ENCODE data around the gene GOSR2. TPM values are rescaled to one million over a fixed set of nuclear protein-coding genes. Genes with fewer than 3 reads are reported as not detected.

The GOSR2 gene
- total RNA-seq (2014; rRNA removed; shearing (Covaris generic); ENCODE audit: low replicate concordance): 43.2 and 48.2 TPM in 2 replicates

- in situ Hi-C loops (cut with HindIII; ENCODE audit: low pct_unique_long_range_greater_than_20kb, low sequenced_read_pairs): no loop called here
- peak; percentile 97 for DNase-seq (ENCODE audit: low read depth)
Measured at GRCh38 chr17:46922804-46923635, at the start of gene GOSR2. TSS of gene GOSR2 (plus strand) at chr17:46923160. CDS start at chr17:46923193, 33 bp downstream.

- in situ Hi-C loops (cut with HindIII; ENCODE audit: low pct_unique_long_range_greater_than_20kb, low sequenced_read_pairs): no loop called here
Measured at GRCh38 chr17:46873941-46874645, 48.9 kb upstream of the GOSR2 start.

DNA sequence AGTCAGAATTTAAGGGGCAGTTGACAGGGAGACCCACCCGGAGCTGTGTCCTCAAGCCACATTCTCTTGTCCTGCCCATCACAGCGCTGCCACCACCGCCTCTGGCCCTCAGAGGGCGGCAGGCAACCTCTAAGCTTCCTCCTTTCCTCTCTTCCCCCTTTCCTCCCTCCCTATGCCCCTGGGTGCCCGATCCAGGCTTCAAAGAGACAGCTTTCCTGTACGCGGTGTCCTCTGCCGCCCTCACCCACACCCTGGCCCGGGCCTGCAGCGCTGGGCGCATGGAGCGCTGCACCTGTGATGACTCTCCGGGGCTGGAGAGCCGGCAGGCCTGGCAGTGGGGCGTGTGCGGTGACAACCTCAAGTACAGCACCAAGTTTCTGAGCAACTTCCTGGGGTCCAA lies 48.1 kb upstream of the GOSR2 start:
- DNase-seq (ENCODE audit: low read depth): no peak
- in situ Hi-C loops (cut with HindIII; ENCODE audit: low pct_unique_long_range_greater_than_20kb, low sequenced_read_pairs): no loop called here

More at GRCh38 chr17:46873941-46874645, 48.9 kb upstream of the GOSR2 start:
- no peak for DNase-seq (ENCODE audit: low read depth)

GRCh38 chr17:46875849-46876352 lies 47.1 kb upstream of the GOSR2 start:
- in situ Hi-C loops (cut with HindIII; ENCODE audit: low pct_unique_long_range_greater_than_20kb, low sequenced_read_pairs): no loop called here
- DNase-seq (ENCODE audit: low read depth): no peak

DNA sequence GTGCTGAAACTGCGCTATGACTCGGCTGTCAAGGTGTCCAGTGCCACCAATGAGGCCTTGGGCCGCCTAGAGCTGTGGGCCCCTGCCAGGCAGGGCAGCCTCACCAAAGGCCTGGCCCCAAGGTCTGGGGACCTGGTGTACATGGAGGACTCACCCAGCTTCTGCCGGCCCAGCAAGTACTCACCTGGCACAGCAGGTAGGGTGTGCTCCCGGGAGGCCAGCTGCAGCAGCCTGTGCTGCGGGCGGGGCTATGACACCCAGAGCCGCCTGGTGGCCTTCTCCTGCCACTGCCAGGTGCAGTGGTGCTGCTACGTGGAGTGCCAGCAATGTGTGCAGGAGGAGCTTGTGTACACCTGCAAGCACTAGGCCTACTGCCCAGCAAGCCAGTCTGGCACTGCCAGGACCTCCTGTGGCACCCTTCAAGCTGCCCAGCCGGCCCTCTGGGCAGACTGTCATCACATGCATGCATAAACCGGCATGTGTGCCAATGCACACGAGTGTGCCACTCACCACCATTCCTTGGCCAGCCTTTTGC lies 46.5 kb upstream of the GOSR2 start:
- in situ Hi-C loops (cut with HindIII; ENCODE audit: low pct_unique_long_range_greater_than_20kb, low sequenced_read_pairs): no loop called here
- no peak for DNase-seq (ENCODE audit: low read depth)

DNA sequence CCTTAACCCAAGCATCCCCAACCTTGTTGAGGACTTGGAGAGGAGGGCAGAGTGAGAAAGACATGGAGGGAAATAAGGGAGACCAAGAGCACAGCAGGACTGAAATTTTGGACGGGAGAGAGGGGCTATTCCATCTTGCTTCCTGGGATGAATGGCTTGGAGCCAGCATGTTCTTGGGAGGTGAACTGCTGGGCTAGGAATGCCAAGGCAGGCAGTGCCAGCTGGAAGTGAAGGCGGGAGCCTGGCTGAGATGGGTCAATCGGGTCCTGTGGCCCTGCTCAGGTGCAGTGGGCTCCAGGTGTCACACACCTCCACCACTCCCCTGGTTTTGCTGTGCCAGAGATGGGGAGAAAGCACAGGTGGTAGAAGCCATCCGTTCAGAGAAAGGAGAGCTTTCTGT lies 46.0 kb upstream of the GOSR2 start:
- no peak for DNase-seq (ENCODE audit: low read depth)
- in situ Hi-C loops (cut with HindIII; ENCODE audit: low pct_unique_long_range_greater_than_20kb, low sequenced_read_pairs): no loop called here

GRCh38 chr17:46877466-46877865 lies 45.5 kb upstream of the GOSR2 start:
- DNase-seq (ENCODE audit: low read depth): no peak
- in situ Hi-C loops (cut with HindIII; ENCODE audit: low pct_unique_long_range_greater_than_20kb, low sequenced_read_pairs): no loop called here

- no peak for DNase-seq (ENCODE audit: low read depth)
- in situ Hi-C loops (cut with HindIII; ENCODE audit: low pct_unique_long_range_greater_than_20kb, low sequenced_read_pairs): no loop called here
Measured at GRCh38 chr17:46878055-46878454, 44.9 kb upstream of the GOSR2 start.

DNA sequence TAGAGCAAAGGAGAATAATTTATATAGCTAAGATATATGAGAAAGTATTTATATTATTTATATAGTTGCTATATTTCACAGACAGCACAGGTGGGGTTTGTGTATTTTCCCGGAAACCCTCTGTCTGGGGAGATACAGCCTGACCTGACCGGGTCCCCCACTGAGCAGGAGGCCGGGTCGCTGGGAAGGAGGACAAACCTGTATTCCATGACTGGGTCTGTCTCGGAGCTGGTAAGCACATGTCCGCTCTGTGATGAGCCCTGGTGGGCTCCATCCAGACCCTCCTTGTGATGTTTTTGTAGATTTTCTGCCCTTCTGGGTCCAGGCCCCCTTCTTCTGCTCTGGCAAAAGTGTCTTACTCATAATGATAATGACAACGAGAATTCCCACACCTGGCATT lies 43.9 kb upstream of the GOSR2 start:
- in situ Hi-C loops (cut with HindIII; ENCODE audit: low pct_unique_long_range_greater_than_20kb, low sequenced_read_pairs): no loop called here
- DNase-seq (ENCODE audit: low read depth): no peak

DNA sequence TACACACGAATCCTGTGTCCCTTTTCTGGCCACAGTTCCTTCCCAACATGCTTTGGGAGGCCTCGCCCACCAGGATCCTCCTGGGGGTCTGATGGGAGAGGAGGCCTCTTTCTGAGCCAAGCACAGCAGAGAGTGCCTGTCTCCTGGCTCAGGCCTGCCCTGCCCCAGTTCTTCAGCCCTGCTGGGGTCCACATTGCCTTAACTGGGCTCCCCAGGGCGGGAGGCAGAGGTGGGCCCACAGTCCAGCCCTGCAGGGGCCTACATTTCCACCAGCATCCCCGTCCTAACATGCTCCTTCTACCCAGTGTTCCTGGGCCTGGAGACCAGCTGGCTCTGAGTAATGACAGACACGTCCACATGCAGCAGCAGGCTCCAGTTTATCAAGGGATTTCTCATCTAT lies 41.9 kb upstream of the GOSR2 start:
- in situ Hi-C loops (cut with HindIII; ENCODE audit: low pct_unique_long_range_greater_than_20kb, low sequenced_read_pairs): no loop called here
- no peak for DNase-seq (ENCODE audit: low read depth)

GRCh38 chr17:46882666-46883065 lies 40.3 kb upstream of the GOSR2 start:
- no peak for DNase-seq (ENCODE audit: low read depth)
- in situ Hi-C loops (cut with HindIII; ENCODE audit: low pct_unique_long_range_greater_than_20kb, low sequenced_read_pairs): no loop called here

DNA sequence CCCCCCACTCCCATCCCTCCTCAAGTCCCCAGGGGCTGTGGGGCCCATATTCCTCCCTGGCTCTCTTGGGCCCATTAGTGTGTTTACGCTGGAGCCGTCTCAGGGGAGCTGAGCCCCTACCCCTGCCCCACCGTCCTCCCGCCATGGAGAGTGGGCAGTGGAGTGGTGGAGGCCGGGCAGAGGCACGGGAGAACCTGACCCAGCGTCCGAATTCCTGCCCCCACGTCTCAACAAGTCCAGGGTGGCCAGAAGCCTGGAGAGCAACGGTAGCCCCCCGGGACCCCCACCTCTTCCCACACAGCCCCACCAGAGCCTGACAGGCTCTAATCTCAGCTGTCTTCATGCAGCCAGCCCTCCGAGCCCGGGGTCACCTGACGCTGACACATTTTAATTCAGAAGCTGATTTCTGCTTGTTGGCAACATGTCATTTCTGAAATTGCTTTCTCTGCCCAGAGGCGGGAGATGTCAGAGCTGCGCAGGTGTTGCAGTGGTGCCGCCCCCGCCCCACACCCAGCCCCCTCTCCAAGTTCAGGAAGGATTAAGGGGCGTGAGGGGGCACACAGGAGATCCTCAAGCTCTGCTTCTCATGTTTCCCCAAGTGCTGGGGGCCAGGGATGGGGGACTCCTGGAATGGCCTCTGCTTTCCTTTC lies 39.0 kb upstream of the GOSR2 start:
- in situ Hi-C loops (cut with HindIII; ENCODE audit: low pct_unique_long_range_greater_than_20kb, low sequenced_read_pairs): no loop called here
- DNase-seq (ENCODE audit: low read depth): no peak

GRCh38 chr17:46884552-46884951 lies 38.4 kb upstream of the GOSR2 start:
- no peak for DNase-seq (ENCODE audit: low read depth)
- in situ Hi-C loops (cut with HindIII; ENCODE audit: low pct_unique_long_range_greater_than_20kb, low sequenced_read_pairs): no loop called here

DNA sequence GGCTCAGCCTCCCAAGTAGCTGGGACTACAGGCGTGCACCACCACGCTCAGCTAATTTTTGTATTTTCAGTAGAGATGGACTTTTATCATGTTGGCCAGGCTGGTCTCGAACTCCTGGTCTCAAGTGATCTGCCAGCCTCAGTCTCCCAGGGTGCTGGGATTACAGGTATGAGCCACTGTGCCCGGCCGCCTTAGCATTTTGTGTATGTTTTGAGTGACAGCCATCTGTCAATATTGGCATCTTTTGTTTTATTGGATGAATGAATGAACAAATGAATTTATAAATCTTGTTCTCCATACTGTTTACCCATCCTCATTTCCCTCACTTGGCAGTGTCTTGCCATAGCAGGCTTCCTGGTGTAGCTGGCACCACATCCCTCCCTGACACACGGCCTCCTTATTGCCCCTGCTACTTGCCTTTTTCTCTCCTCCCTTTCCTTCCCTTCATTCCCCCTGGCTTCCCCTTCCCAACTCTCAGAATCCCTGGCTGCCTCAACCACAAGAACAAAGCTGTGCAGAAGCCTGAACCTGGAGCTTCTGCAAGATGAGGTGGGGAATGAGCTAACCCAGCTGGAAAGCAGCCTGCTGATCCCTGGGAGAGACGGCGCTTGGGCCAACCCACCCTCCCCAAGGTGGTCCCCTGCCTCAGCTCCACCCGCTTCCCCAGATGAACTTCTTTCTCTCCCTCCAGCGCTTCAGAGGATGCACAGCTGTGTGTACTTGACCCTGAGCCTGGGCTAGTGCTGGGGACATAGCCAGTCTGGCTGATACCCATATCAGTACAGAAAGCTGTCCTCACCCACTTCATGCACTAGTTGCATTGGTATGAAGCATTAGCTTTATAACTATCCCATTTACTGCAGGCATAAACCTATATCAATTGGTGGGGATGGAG lies 37.3 kb upstream of the GOSR2 start:
- DNase-seq (ENCODE audit: low read depth): no peak
- in situ Hi-C loops (cut with HindIII; ENCODE audit: low pct_unique_long_range_greater_than_20kb, low sequenced_read_pairs): no loop called here

- in situ Hi-C loops (cut with HindIII; ENCODE audit: low pct_unique_long_range_greater_than_20kb, low sequenced_read_pairs): no loop called here
- DNase-seq (ENCODE audit: low read depth): no peak
Measured at GRCh38 chr17:46886310-46886663, 36.7 kb upstream of the GOSR2 start.

- in situ Hi-C loops (cut with HindIII; ENCODE audit: low pct_unique_long_range_greater_than_20kb, low sequenced_read_pairs): no loop called here
- DNase-seq (ENCODE audit: low read depth): no peak
Measured at GRCh38 chr17:46887717-46888116, 35.2 kb upstream of the GOSR2 start.

- DNase-seq (ENCODE audit: low read depth): no peak
- in situ Hi-C loops (cut with HindIII; ENCODE audit: low pct_unique_long_range_greater_than_20kb, low sequenced_read_pairs): no loop called here
Measured at GRCh38 chr17:46888727-46889126, 34.2 kb upstream of the GOSR2 start.

DNA sequence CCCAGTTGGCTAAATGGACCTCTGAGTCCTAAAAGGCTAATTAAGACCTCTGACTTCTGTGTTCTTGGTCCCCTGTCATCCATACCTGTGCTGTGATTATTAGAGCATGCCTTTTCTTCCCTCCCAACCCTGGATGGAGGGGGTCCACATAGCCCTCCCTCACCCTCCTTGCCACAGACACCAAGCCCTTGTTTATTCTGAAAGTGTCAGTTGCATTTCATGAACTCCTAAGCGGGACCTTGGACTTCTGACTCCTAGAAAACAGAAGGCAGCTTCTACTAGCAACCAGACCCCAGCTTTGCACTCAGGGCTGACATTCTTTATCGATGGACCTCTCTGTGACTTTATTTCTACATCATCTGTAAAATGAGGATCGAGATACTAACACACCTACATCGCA lies 33.4 kb upstream of the GOSR2 start:
- no peak for DNase-seq (ENCODE audit: low read depth)
- in situ Hi-C loops (cut with HindIII; ENCODE audit: low pct_unique_long_range_greater_than_20kb, low sequenced_read_pairs): no loop called here

Data from Caki2 (cell line).